Stimulated activated effector memory CD8-positive, alpha-beta T cell treated with anti-CD3 and anti-CD28 coated beads, Interleukin-12 subunit alpha, Interleukin-12 subunit beta, amount 100 ng/mL, for 72 hours (primary cell): ENCODE measurements around the gene FOXRED1.

Source experiments
- ATAC-seq: fragments of 150-1000 bp; cut with Tn5 transposase; 2 replicates; pipeline ENCODE4 v1.10.0; 2021
- DNase-seq, 2 donors: peaks; one replicate each; pipeline ENCODE4 v3.0.0; 2021 to 2022; ENCODE audit warnings: low spot score in 2 of 2
- H3K27ac Mint-ChIP-seq: one replicate; pipeline ENCODE4 v1.8.0; 2022; ENCODE audit warnings: mild to moderate bottlenecking, mixed read lengths
- H3K36me3 Mint-ChIP-seq: one replicate; pipeline ENCODE4 v1.8.0; 2022; ENCODE audit warnings: mild to moderate bottlenecking, mixed read lengths
- H3K4me1 Mint-ChIP-seq: one replicate; pipeline ENCODE4 v1.8.0; 2022; ENCODE audit warnings: mixed read lengths
- H3K4me3 Mint-ChIP-seq: one replicate; pipeline ENCODE4 v1.8.0; 2022; ENCODE audit warnings: mild to moderate bottlenecking, mixed read lengths
- H3K9me3 Mint-ChIP-seq: one replicate; pipeline ENCODE4 v1.8.0; 2022; ENCODE audit warnings: mixed read lengths

FOXRED1 gene

GRCh38 chr11:126257144-126257543, 11.8 kb upstream of the FOXRED1 start:
- H3K4me3 Mint-ChIP-seq, result no peak overlapping the region
- no peak overlapping the region for H3K27ac Mint-ChIP-seq
- H3K4me1 Mint-ChIP-seq, result no peaks in the 10 kb centered on the region

GRCh38 chr11:126257764-126258163, 11.2 kb upstream of the FOXRED1 start:
- peak overlapping the region; percentile 61 for H3K27ac Mint-ChIP-seq
- H3K4me3 Mint-ChIP-seq, result no peak overlapping the region
- H3K36me3 Mint-ChIP-seq, result peaks cover 69% of the 10 kb centered on the region
- DNase-seq (no peak), ATAC-seq (no peak)
- H3K4me1 Mint-ChIP-seq, result no peaks in the 10 kb centered on the region
- H3K9me3 Mint-ChIP-seq, result no peaks in the 10 kb centered on the region

More at GRCh38 chr11:126257144-126257543, 11.8 kb upstream of the FOXRED1 start:
- Mint-ChIP-seq H3K36me3 (peaks cover 63% of the 10 kb centered on the region), H3K9me3 (no peaks in the 10 kb centered on the region)
- DNase-seq (no peak), ATAC-seq (no peak)

GRCh38 chr11:126262216-126262615, 6.7 kb upstream of the FOXRED1 start:
- DNase-seq, result no peak
- ATAC-seq, result no peak
- H3K4me3 Mint-ChIP-seq, result no peak overlapping the region
- peaks cover 95% of the 10 kb centered on the region for H3K36me3 Mint-ChIP-seq
- peak overlapping the region; percentile 4 for H3K27ac Mint-ChIP-seq
- H3K4me1 Mint-ChIP-seq, result peaks cover 14% of the 10 kb centered on the region
- no peaks in the 10 kb centered on the region for H3K9me3 Mint-ChIP-seq

GRCh38 chr11:126263489-126263888, 5.5 kb upstream of the FOXRED1 start:
- no peak for DNase-seq
- Mint-ChIP-seq H3K27ac (peak overlapping the region; percentile 26), H3K36me3 (peaks cover 95% of the 10 kb centered on the region), H3K9me3 (no peaks in the 10 kb centered on the region), H3K4me1 (peaks cover 23% of the 10 kb centered on the region), H3K4me3 (no peak overlapping the region)
- no peak for ATAC-seq

- Mint-ChIP-seq H3K9me3 (no peaks in the 10 kb centered on the region), H3K27ac (peak overlapping the region; percentile 45), H3K4me3 (no peak overlapping the region), H3K36me3 (peaks cover 87% of the 10 kb centered on the region), H3K4me1 (peaks cover 41% of the 10 kb centered on the region)
- ATAC-seq (no peak), DNase-seq (no peak)
These were observed 3.1 kb upstream of the FOXRED1 start for GRCh38 chr11:126265811-126266210.

GRCh38 chr11:126267650-126268049, 1.3 kb upstream of the FOXRED1 start:
- Mint-ChIP-seq H3K4me1 (peaks cover 49% of the 10 kb centered on the region), H3K9me3 (no peaks in the 10 kb centered on the region), H3K4me3 (peak overlapping the region; percentile 98), H3K27ac (peak overlapping the region; percentile 98), H3K36me3 (peaks cover 74% of the 10 kb centered on the region)
- no peak for ATAC-seq
- DNase-seq, result no peak

GRCh38 chr11:126268361-126268707, 620 bp upstream of the FOXRED1 start:
- Mint-ChIP-seq H3K4me1 (peaks cover 49% of the 10 kb centered on the region), H3K4me3 (peak overlapping the region; percentile 98), H3K9me3 (no peaks in the 10 kb centered on the region), H3K27ac (peak overlapping the region; percentile 98), H3K36me3 (peaks cover 70% of the 10 kb centered on the region)
- no peak for ATAC-seq
- DNase-seq, result no peak

- Mint-ChIP-seq H3K4me3 (no peak overlapping the region), H3K9me3 (no peaks in the 10 kb centered on the region), H3K27ac (no peak overlapping the region), H3K36me3 (peaks cover 34% of the 10 kb centered on the region), H3K4me1 (peaks cover 30% of the 10 kb centered on the region)
- DNase-seq, result no peak
- no peak for ATAC-seq
These were observed 8.4 kb downstream of the FOXRED1 start for GRCh38 chr11:126277322-126277721.

GRCh38 chr11:126277780-126278179, 8.8 kb downstream of the FOXRED1 start:
- H3K4me1 Mint-ChIP-seq, result peaks cover 32% of the 10 kb centered on the region
- peaks cover 33% of the 10 kb centered on the region for H3K36me3 Mint-ChIP-seq

GRCh38 chr11:126279191-126279590, 10.2 kb downstream of the FOXRED1 start:
- Mint-ChIP-seq H3K9me3 (no peaks in the 10 kb centered on the region), H3K27ac (no peak overlapping the region), H3K4me1 (peaks cover 40% of the 10 kb centered on the region), H3K4me3 (no peak overlapping the region), H3K36me3 (peaks cover 33% of the 10 kb centered on the region)
- no peak for ATAC-seq
- DNase-seq, result no peak

More at GRCh38 chr11:126277780-126278179, 8.8 kb downstream of the FOXRED1 start:
- ATAC-seq (no peak), DNase-seq (no peak)
- no peak overlapping the region for H3K4me3 Mint-ChIP-seq
- no peaks in the 10 kb centered on the region for H3K9me3 Mint-ChIP-seq
- no peak overlapping the region for H3K27ac Mint-ChIP-seq

- peaks cover 51% of the 10 kb centered on the region for H3K4me1 Mint-ChIP-seq
- H3K9me3 Mint-ChIP-seq, result no peaks in the 10 kb centered on the region
- peak overlapping the region; percentile 65 for H3K27ac Mint-ChIP-seq
- H3K4me3 Mint-ChIP-seq, result no peak overlapping the region
- H3K36me3 Mint-ChIP-seq, result peaks cover 21% of the 10 kb centered on the region
- ATAC-seq, result no peak
- DNase-seq, result no peak
These were observed 11.6 kb downstream of the FOXRED1 start for GRCh38 chr11:126280595-126280994.

GRCh38 chr11:126281245-126281644, 12.3 kb downstream of the FOXRED1 start:
- H3K9me3 Mint-ChIP-seq, result no peaks in the 10 kb centered on the region
- peaks cover 16% of the 10 kb centered on the region for H3K36me3 Mint-ChIP-seq
- ATAC-seq (no peak), DNase-seq (no peak)
- H3K27ac Mint-ChIP-seq, result peak overlapping the region; percentile 98
- H3K4me1 Mint-ChIP-seq, result peaks cover 45% of the 10 kb centered on the region
- H3K4me3 Mint-ChIP-seq, result peak overlapping the region; percentile 94

- no peak for ATAC-seq
- Mint-ChIP-seq H3K4me1 (peaks cover 45% of the 10 kb centered on the region), H3K9me3 (no peaks in the 10 kb centered on the region), H3K27ac (peak overlapping the region; percentile 98), H3K36me3 (peaks cover 16% of the 10 kb centered on the region), H3K4me3 (peak overlapping the region; percentile 94)
- DNase-seq, result no peak
These were observed 12.8 kb downstream of the FOXRED1 start for GRCh38 chr11:126281666-126282175.

GRCh38 chr11:126282361-126282735, 13.4 kb downstream of the FOXRED1 start:
- H3K27ac Mint-ChIP-seq, result peak overlapping the region; percentile 98
- peak overlapping the region; percentile 94 for H3K4me3 Mint-ChIP-seq
- peaks cover 45% of the 10 kb centered on the region for H3K4me1 Mint-ChIP-seq
- H3K9me3 Mint-ChIP-seq, result no peaks in the 10 kb centered on the region
- DNase-seq, result peak in 1 of 2 donors; percentile 58
- peaks cover 17% of the 10 kb centered on the region for H3K36me3 Mint-ChIP-seq
- peak; percentile 26 for ATAC-seq

GRCh38 chr11:126282736-126283591, 14.0 kb downstream of the FOXRED1 start, which contains the start of gene TIRAP:
Gene TIRAP, plus strand, starts transcription at chr11:126283093. Its CDS starts 7,802 bp downstream, at chr11:126290895.
- Mint-ChIP-seq H3K27ac (peak within 1 kb of the TSS; percentile 98), H3K4me1 (peaks cover 45% of the 10 kb centered on the region)

GRCh38 chr11:126284829-126285228, 15.9 kb downstream of the FOXRED1 start:
- Mint-ChIP-seq H3K36me3 (peaks cover 28% of the 10 kb centered on the region), H3K27ac (peak overlapping the region; percentile 61), H3K4me3 (peak overlapping the region; percentile 94), H3K4me1 (peaks cover 40% of the 10 kb centered on the region), H3K9me3 (no peaks in the 10 kb centered on the region)
- DNase-seq (peak; percentile 71 to 87), ATAC-seq (peak; percentile 77)

More at GRCh38 chr11:126282736-126283591, 14.0 kb downstream of the FOXRED1 start, which contains the start of gene TIRAP:
- Mint-ChIP-seq H3K36me3 (peaks cover 20% of the 10 kb centered on the region), H3K9me3 (no peaks in the 10 kb centered on the region), H3K4me3 (peak within 1 kb of the TSS; percentile 94)
- ATAC-seq (peak; percentile 76), DNase-seq (peak; percentile 51 to 85)
